DOHH2 (cell line): ENCODE measurements around the gene PGGHG.

ENCODE experiments used
- EZH2phosphoT487 ChIP-seq: fragments of 200-600 bp; sonication (generic); IDR thresholded peaks from 2 replicates; pipeline ENCODE4 v1.6.1; 2017; ENCODE audit warnings: borderline replicate concordance, mild to moderate bottlenecking, antibody characterized with exemption, low read length, moderate library complexity, mixed read lengths
- TF ChIP-seq, protein P1 (sequence below): fragments of 200-600 bp; sonication (generic); IDR thresholded peaks from one replicate; pipeline ENCODE4 v1.5.1; 2014; ENCODE audit warnings: antibody characterized with exemption, mild to moderate bottlenecking, low read depth, low read length; ENCODE audit not compliant: poor library complexity, severe bottlenecking

DNA sequence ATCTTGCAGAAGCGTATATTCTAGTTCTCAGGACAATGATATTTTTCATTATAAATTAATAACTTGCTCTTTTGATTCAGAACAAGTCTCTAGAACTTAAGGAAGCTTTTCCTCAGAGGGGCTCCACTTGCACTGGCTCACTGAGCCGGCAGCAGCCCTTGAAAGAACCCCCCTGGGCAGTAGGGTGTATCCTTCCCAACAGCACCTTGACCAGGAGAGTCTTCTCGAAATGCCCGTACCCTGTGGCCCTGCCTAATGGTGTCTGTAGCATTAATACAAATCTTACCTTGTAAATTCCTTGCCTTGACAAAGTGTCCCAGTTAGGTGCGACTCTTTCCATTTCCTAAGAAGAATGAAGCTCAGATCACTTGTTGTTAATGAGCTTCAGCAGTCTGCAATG lies 38.7 kb upstream of the PGGHG start:
- TF ChIP-seq, protein P1, sequence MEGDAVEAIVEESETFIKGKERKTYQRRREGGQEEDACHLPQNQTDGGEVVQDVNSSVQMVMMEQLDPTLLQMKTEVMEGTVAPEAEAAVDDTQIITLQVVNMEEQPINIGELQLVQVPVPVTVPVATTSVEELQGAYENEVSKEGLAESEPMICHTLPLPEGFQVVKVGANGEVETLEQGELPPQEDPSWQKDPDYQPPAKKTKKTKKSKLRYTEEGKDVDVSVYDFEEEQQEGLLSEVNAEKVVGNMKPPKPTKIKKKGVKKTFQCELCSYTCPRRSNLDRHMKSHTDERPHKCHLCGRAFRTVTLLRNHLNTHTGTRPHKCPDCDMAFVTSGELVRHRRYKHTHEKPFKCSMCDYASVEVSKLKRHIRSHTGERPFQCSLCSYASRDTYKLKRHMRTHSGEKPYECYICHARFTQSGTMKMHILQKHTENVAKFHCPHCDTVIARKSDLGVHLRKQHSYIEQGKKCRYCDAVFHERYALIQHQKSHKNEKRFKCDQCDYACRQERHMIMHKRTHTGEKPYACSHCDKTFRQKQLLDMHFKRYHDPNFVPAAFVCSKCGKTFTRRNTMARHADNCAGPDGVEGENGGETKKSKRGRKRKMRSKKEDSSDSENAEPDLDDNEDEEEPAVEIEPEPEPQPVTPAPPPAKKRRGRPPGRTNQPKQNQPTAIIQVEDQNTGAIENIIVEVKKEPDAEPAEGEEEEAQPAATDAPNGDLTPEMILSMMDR, result no peak
- TF ChIP-seq EZH2phosphoT487, result no peak
